Occipital lobe (tissue), 2 donors: ENCODE data around the gene USP1. TPM values are rescaled to one million over a fixed set of nuclear protein-coding genes. Genes with fewer than 3 reads are reported as not detected.
A peak's percentile ranks its signal among the peaks of the same experiment; 100 is the strongest.

Experiments used
- DNase-seq: peaks from one replicate; lab custom pipeline; 2025; lab: John Stamatoyannopoulos, UW
- total RNA-seq: library from RNA; depleted of rRNA; stranded (reverse); fragments of >200 nt; gene quantifications from one replicate; pipeline ENCODE4 v1.2.3, GENCODE V29; 2014

The USP1 gene
- total RNA-seq, 1 donor from 2014 or later = 69.9 TPM

- no peak for DNase-seq
These were observed 11.8 kb upstream of the USP1 start for GRCh38 chr1:62425041-62425440.

GRCh38 chr1:62426237-62426636 is 10.6 kb upstream of the USP1 start:
- DNase-seq = no peak

- DNase-seq = no peak
These were observed 10.1 kb upstream of the USP1 start for GRCh38 chr1:62426794-62427193.

- DNase-seq = no peak
These were observed 8.5 kb upstream of the USP1 start for GRCh38 chr1:62428351-62428750.

GRCh38 chr1:62429581-62429980 is 7.3 kb upstream of the USP1 start:
- DNase-seq = no peak

- no peak for DNase-seq
These were observed 2.8 kb upstream of the USP1 start for GRCh38 chr1:62433861-62434617.

- DNase-seq = no peak
These were observed 2.2 kb upstream of the USP1 start for GRCh38 chr1:62434618-62435001.

GRCh38 chr1:62435231-62436038 is 1.4 kb upstream of the USP1 start:
- no peak for DNase-seq

GRCh38 chr1:62436039-62436465 is 797 bp upstream of the USP1 start:
- DNase-seq = peak; percentile 100

- no peak for DNase-seq
These were observed 558 bp downstream of the USP1 start for GRCh38 chr1:62437273-62437940.

GRCh38 chr1:62438163-62438562 is 1.3 kb downstream of the USP1 start:
- no peak for DNase-seq

- DNase-seq = no peak
These were observed 3.0 kb downstream of the USP1 start for GRCh38 chr1:62439652-62440371.

- no peak for DNase-seq
These were observed 7.9 kb downstream of the USP1 start for GRCh38 chr1:62444701-62445100.

- no peak for DNase-seq
These were observed 11.5 kb downstream of the USP1 start for GRCh38 chr1:62448221-62448933.

- DNase-seq = no peak
These were observed 13.5 kb downstream of the USP1 start for GRCh38 chr1:62450301-62450700.

- no peak for DNase-seq
These were observed 16.1 kb downstream of the USP1 start for GRCh38 chr1:62452951-62453350.

GRCh38 chr1:62457955-62458354 is 21.1 kb downstream of the USP1 start:
- DNase-seq = no peak

GRCh38 chr1:62462370-62462769 is 25.5 kb downstream of the USP1 start:
- DNase-seq = no peak

- no peak for DNase-seq
These were observed 30.2 kb downstream of the USP1 start for GRCh38 chr1:62467092-62467491.

- DNase-seq = no peak
These were observed 39.8 kb downstream of the USP1 start for GRCh38 chr1:62476525-62477219.
